Caco-2 (cell line): ENCODE measurements around the gene ADIPOQ. TPM values are rescaled to one million over a fixed set of nuclear protein-coding genes. Genes with fewer than 3 reads are reported as not detected.
A peak's percentile ranks its signal among the peaks of the same experiment; 100 is the strongest.

Experiments
- BruUV-seq: library from RNA; stranded (reverse); fragments of 400-500 nt; replicated peaks from 2 replicates; lab custom pipeline; 2021; lab: Mats Ljungman, UMichigan
- CTCF ChIA-PET: fragments of 300-600 bp; sonication (Branson Sonifier 250); formaldehyde crosslinking; loops from one replicate; lab custom pipeline; 2022; ENCODE audit warnings: antibody characterized with exemption; lab: Charles Lee
- POLR2A ChIA-PET: fragments of 300-600 bp; sonication (Branson Sonifier 250); formaldehyde crosslinking; loops from one replicate; lab custom pipeline; 2022; ENCODE audit warnings: antibody characterized with exemption; lab: Charles Lee
- DNase-seq, 2 experiments: peaks; one replicate each; pipeline versions ENCODE4 v3.0.0 to v3.0.0-alpha.2; 2020 to 2022
- H3K27me3 ChIP-seq: replicated peaks from 2 replicates; pipeline ENCODE4 v1.6.0; 2011; ENCODE audit warnings: low read length; ENCODE audit not compliant: control insufficient read depth, insufficient read depth
- H3K36me3 ChIP-seq: 2 replicates; pipeline ENCODE4 v1.5.1; 2011; ENCODE audit warnings: low read length; ENCODE audit not compliant: control insufficient read depth, insufficient read depth
- H3K4me1 ChIP-seq: fragments of 250-450 bp; sonication (Bioruptor Pico); 2 replicates; pipeline ENCODE4 v1.5.1; 2020; ENCODE audit warnings: mild to moderate bottlenecking
- H3K4me3 ChIP-seq: 2 replicates; pipeline ENCODE4 v1.5.1; 2011; ENCODE audit warnings: low read depth, mild to moderate bottlenecking, control low read depth, low read length
- H3K9me3 ChIP-seq: fragments of 250-450 bp; sonication (Bioruptor Pico); 2 replicates; pipeline ENCODE4 v1.5.1; 2020; ENCODE audit warnings: mild to moderate bottlenecking, moderate library complexity
- H3K27ac Mint-ChIP-seq: one replicate; pipeline ENCODE4 v1.8.0; 2022; ENCODE audit warnings: mixed read lengths; ENCODE audit not compliant: unreplicated experiment
- H3K27me3 Mint-ChIP-seq: one replicate; pipeline ENCODE4 v1.8.0; 2022; ENCODE audit warnings: mixed read lengths; ENCODE audit not compliant: insufficient read depth, unreplicated experiment
- H3K36me3 Mint-ChIP-seq: one replicate; pipeline ENCODE4 v1.8.0; 2022; ENCODE audit warnings: mild to moderate bottlenecking, mixed read lengths; ENCODE audit not compliant: insufficient read depth, unreplicated experiment
- H3K4me1 Mint-ChIP-seq: one replicate; pipeline ENCODE4 v1.8.0; 2022; ENCODE audit warnings: low read depth, mixed read lengths; ENCODE audit not compliant: unreplicated experiment
- H3K4me3 Mint-ChIP-seq: one replicate; pipeline ENCODE4 v1.8.0; 2022; ENCODE audit warnings: mild to moderate bottlenecking, moderate library complexity, mixed read lengths; ENCODE audit not compliant: unreplicated experiment
- H3K9me3 Mint-ChIP-seq: one replicate; pipeline ENCODE4 v1.8.0; 2022; ENCODE audit warnings: mixed read lengths; ENCODE audit not compliant: unreplicated experiment
- CTCF ChIP-seq, 2 experiments: fragments of 200-600 bp in 1 of 2; IDR thresholded peaks; 1 replicate in 1 of 2; 2 replicates in 1 of 2; pipeline versions ENCODE4 v1.5.1 to v1.8.0; 2011 to 2022; ENCODE audit warnings: antibody characterized with exemption in 1 of 2, control low read depth in 1 of 2, inconsistent platforms in 1 of 2, low read depth in 1 of 2, low read length in 1 of 2, mild to moderate bottlenecking in 1 of 2, moderate library complexity in 1 of 2; ENCODE audit not compliant: insufficient read depth in 1 of 2, severe bottlenecking in 1 of 2, unreplicated experiment in 1 of 2
- intact Hi-C: fragments of 100-400 bp; cut with micrococcal nuclease; formaldehyde crosslinking; loops from one replicate; pipeline ENCODE4 v1.10.0; 2022; ENCODE audit not compliant: unreplicated experiment
- total RNA-seq: library from RNA; stranded (reverse); gene quantifications from 2 replicates; pipeline ENCODE4 v1.2.3, GENCODE V29; 2022

The ADIPOQ gene
- total RNA-seq, 1 experiment from 2014 or later, result not detected

- POLR2A ChIA-PET, result no interaction called here
- no peak overlapping the region for H3K27ac Mint-ChIP-seq
- no peaks in the 10 kb centered on the region for H3K36me3 ChIP-seq
- H3K27me3 Mint-ChIP-seq, result no peaks in the 10 kb centered on the region
- intact Hi-C loops, result no loop called here
- peaks cover 3% of the 10 kb centered on the region for H3K36me3 Mint-ChIP-seq
- DNase-seq, result no peak
- no peaks in the 10 kb centered on the region for H3K9me3 Mint-ChIP-seq
- CTCF ChIA-PET, result no interaction called here
- H3K9me3 ChIP-seq, result no peaks in the 10 kb centered on the region
- no peak overlapping the region for H3K4me3 Mint-ChIP-seq
- H3K4me1 ChIP-seq, result peaks cover 22% of the 10 kb centered on the region
- H3K4me3 ChIP-seq, result no peak overlapping the region
- no TSS peak for BruUV-seq
- H3K27me3 ChIP-seq, result no peaks in the 10 kb centered on the region
- H3K4me1 Mint-ChIP-seq, result peaks cover 22% of the 10 kb centered on the region
- TF ChIP-seq CTCF (IDR thresholded peaks at IDR 0.05; ENCODE audit: insufficient read depth in 1 of 2, low read depth in 1 of 2, low read length in 1 of 2, severe bottlenecking in 1 of 2, unreplicated experiment in 1 of 2), result no peak
These were observed 2.5 kb upstream of the ADIPOQ start for GRCh38 chr3:186839874-186840641.

- ChIA-PET POLR2A (interaction anchor here (1.0 kb wide), 1 partner anchor 14 kb away, joined by 6 read pairs; no protein-coding TSS in a partner anchor), CTCF (interaction anchor here (1.0 kb wide), 1 partner anchor 324 kb away, joined by 3 read pairs; no protein-coding TSS in a partner anchor)
- Mint-ChIP-seq H3K4me3 (no peak overlapping the region), H3K27me3 (no peaks in the 10 kb centered on the region), H3K4me1 (peaks cover 22% of the 10 kb centered on the region), H3K27ac (no peak overlapping the region), H3K9me3 (no peaks in the 10 kb centered on the region), H3K36me3 (no peaks in the 10 kb centered on the region)
- Histone ChIP-seq H3K4me1 (peaks cover 22% of the 10 kb centered on the region), H3K27me3 (no peaks in the 10 kb centered on the region), H3K36me3 (no peaks in the 10 kb centered on the region), H3K9me3 (no peaks in the 10 kb centered on the region), H3K4me3 (no peak overlapping the region)
- BruUV-seq, result no TSS peak
- peak in 1 of 2 experiments; percentile 29 for DNase-seq
- intact Hi-C loops, result no loop called here
- no peak for TF ChIP-seq CTCF (IDR thresholded peaks at IDR 0.05; ENCODE audit: insufficient read depth in 1 of 2, low read depth in 1 of 2, low read length in 1 of 2, severe bottlenecking in 1 of 2, unreplicated experiment in 1 of 2)
These were observed 890 bp upstream of the ADIPOQ start for GRCh38 chr3:186841620-186842019.

- Histone ChIP-seq H3K4me1 (peaks cover 22% of the 10 kb centered on the region), H3K4me3 (no peak overlapping the region), H3K9me3 (no peaks in the 10 kb centered on the region), H3K27me3 (no peaks in the 10 kb centered on the region), H3K36me3 (no peaks in the 10 kb centered on the region)
- no peak for TF ChIP-seq CTCF (IDR thresholded peaks at IDR 0.05; ENCODE audit: insufficient read depth in 1 of 2, low read depth in 1 of 2, low read length in 1 of 2, severe bottlenecking in 1 of 2, unreplicated experiment in 1 of 2)
- no peaks in the 10 kb centered on the region for H3K9me3 Mint-ChIP-seq
- intact Hi-C loops, result no loop called here
- ChIA-PET POLR2A (interaction anchor here (0.9 kb wide), 1 partner anchor 16 kb away, joined by 4 read pairs; no protein-coding TSS in a partner anchor), CTCF (interaction anchor here (1.0 kb wide), 1 partner anchor 322 kb away, joined by 5 read pairs; no protein-coding TSS in a partner anchor)
- no peaks in the 10 kb centered on the region for H3K36me3 Mint-ChIP-seq
- H3K27me3 Mint-ChIP-seq, result no peaks in the 10 kb centered on the region
- H3K27ac Mint-ChIP-seq, result peak overlapping the region; percentile 65
- no TSS peak for BruUV-seq
- peak overlapping the region; percentile 34 for H3K4me3 Mint-ChIP-seq
- peaks cover 22% of the 10 kb centered on the region for H3K4me1 Mint-ChIP-seq
- DNase-seq, result peak in 1 of 2 experiments; percentile 40
These were observed 526 bp downstream of the ADIPOQ start for GRCh38 chr3:186843039-186843432.
